ENCODE data around the gene EEF1AKMT4.

GRCh38 chr3:184255291-184256039 lies 6.0 kb downstream of the EEF1AKMT4 start:
- no peak for TF ChIP-seq CTCF (IDR thresholded peaks at IDR 0.05; ENCODE audit: low read depth, low read length, poor library complexity, severe bottlenecking)
- TF ChIP-seq EZH2phosphoT487 (IDR thresholded peaks at IDR 0.05; ENCODE audit: borderline replicate concordance, low read length), result no peak
